ENCODE data around the gene SOX11. TPM values are rescaled to one million over a fixed set of nuclear protein-coding genes. Genes with fewer than 3 reads are reported as not detected.

The SOX11 gene
- polyA plus RNA-seq, 1 donor from 2014 or later = 146 TPM

- Histone ChIP-seq H3K9ac (ENCODE audit: low read length) (no peak overlapping the region), H4K20me1 (ENCODE audit: insufficient read depth) (no peaks in the 10 kb centered on the region), H3K9me2 (ENCODE audit: insufficient read depth, low read length) (no peaks in the 10 kb centered on the region), H3F3A (ENCODE audit: insufficient read depth, low read length, poor library complexity, severe bottlenecking) (no peaks in the 10 kb centered on the region), H3K4me3 (ENCODE audit: low read length) (no peak overlapping the region), H3K4me2 (ENCODE audit: low read length) (no peak overlapping the region), H2AFZ (ENCODE audit: low read depth, low read length) (no peak overlapping the region), H3K79me2 (replicated peaks; ENCODE audit: insufficient read depth, low read length) (peaks cover 22% of the 10 kb centered on the region), H3K27me3 (ENCODE audit: insufficient read depth, low read depth, low read length) (no peaks in the 10 kb centered on the region), H3K36me3 (ENCODE audit: insufficient read depth, low read length) (no peaks in the 10 kb centered on the region), H3K27ac (ENCODE audit: low read length) (no peak overlapping the region), H3K9me3 (ENCODE audit: low read length) (no peaks in the 10 kb centered on the region)
- TF ChIP-seq RAD21 (conservative IDR thresholded peaks at IDR 0.05) (no peak), SMC3 (conservative IDR thresholded peaks at IDR 0.05; ENCODE audit: poor library complexity) (no peak), EZH2 (IDR thresholded peaks at IDR 0.05; ENCODE audit: borderline replicate concordance, insufficient read depth, low read length, poor library complexity, severe bottlenecking) (no peak), TAF1 (IDR thresholded peaks at IDR 0.05; ENCODE audit: low read depth) (no peak), CTCF (IDR thresholded peaks at IDR 0.05; ENCODE audit: poor library complexity, severe bottlenecking) (no peak), EP300 (conservative IDR thresholded peaks at IDR 0.05; ENCODE audit: poor library complexity, severe bottlenecking) (no peak), REST (IDR thresholded peaks at IDR 0.05; ENCODE audit: borderline replicate concordance) (no peak), POLR2AphosphoS5 (IDR thresholded peaks at IDR 0.05) (no peak), MXI1 (conservative IDR thresholded peaks at IDR 0.05; ENCODE audit: poor library complexity, severe bottlenecking) (no peak)
These were observed 31.9 kb downstream of the SOX11 start for GRCh38 chr2:5723791-5724735.

GRCh38 chr2:5725072-5725471 is 32.9 kb downstream of the SOX11 start:
- Histone ChIP-seq H3K36me3 (ENCODE audit: insufficient read depth, low read length) (no peaks in the 10 kb centered on the region), H4K20me1 (ENCODE audit: insufficient read depth) (no peaks in the 10 kb centered on the region), H3K27me3 (ENCODE audit: insufficient read depth, low read depth, low read length) (no peaks in the 10 kb centered on the region), H3K9me3 (ENCODE audit: low read length) (no peaks in the 10 kb centered on the region), H3K9me2 (ENCODE audit: insufficient read depth, low read length) (no peaks in the 10 kb centered on the region), H3K4me2 (ENCODE audit: low read length) (no peak overlapping the region), H3K27ac (ENCODE audit: low read length) (no peak overlapping the region), H3F3A (ENCODE audit: insufficient read depth, low read length, poor library complexity, severe bottlenecking) (no peaks in the 10 kb centered on the region), H3K9ac (ENCODE audit: low read length) (no peak overlapping the region), H3K4me3 (ENCODE audit: low read length) (no peak overlapping the region), H2AFZ (ENCODE audit: low read depth, low read length) (no peak overlapping the region), H3K79me2 (replicated peaks; ENCODE audit: insufficient read depth, low read length) (peaks cover 22% of the 10 kb centered on the region)
- TF ChIP-seq EZH2 (IDR thresholded peaks at IDR 0.05; ENCODE audit: borderline replicate concordance, insufficient read depth, low read length, poor library complexity, severe bottlenecking) = no peak
